Measurements from ENCODE around the gene RHOC. TPM values are rescaled to one million over a fixed set of nuclear protein-coding genes. Genes with fewer than 3 reads are reported as not detected.

RHOC gene
- total RNA-seq, 4 donors from 2014 or later = 138 to 185 (median 153) TPM

- Histone ChIP-seq H3K4me3 (no peak overlapping the region), H3K9me3 (no peaks in the 10 kb centered on the region), H3K27ac (no peak overlapping the region), H3K4me1 (peaks cover 30% of the 10 kb centered on the region), H3K36me3 (peaks cover 64% of the 10 kb centered on the region), H3K27me3 (no peaks in the 10 kb centered on the region)
- no peak for TF ChIP-seq POLR2AphosphoS5 (IDR thresholded peaks at IDR 0.05)
- TF ChIP-seq, protein P1, sequence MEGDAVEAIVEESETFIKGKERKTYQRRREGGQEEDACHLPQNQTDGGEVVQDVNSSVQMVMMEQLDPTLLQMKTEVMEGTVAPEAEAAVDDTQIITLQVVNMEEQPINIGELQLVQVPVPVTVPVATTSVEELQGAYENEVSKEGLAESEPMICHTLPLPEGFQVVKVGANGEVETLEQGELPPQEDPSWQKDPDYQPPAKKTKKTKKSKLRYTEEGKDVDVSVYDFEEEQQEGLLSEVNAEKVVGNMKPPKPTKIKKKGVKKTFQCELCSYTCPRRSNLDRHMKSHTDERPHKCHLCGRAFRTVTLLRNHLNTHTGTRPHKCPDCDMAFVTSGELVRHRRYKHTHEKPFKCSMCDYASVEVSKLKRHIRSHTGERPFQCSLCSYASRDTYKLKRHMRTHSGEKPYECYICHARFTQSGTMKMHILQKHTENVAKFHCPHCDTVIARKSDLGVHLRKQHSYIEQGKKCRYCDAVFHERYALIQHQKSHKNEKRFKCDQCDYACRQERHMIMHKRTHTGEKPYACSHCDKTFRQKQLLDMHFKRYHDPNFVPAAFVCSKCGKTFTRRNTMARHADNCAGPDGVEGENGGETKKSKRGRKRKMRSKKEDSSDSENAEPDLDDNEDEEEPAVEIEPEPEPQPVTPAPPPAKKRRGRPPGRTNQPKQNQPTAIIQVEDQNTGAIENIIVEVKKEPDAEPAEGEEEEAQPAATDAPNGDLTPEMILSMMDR (IDR thresholded peaks at IDR 0.05) = no peak
- TF ChIP-seq POLR2A (IDR thresholded peaks at IDR 0.05) = no peak
- no peak for TF ChIP-seq EP300 (IDR thresholded peaks at IDR 0.05)
- DNase-seq (ENCODE audit: low spot score in 2 of 2) = no peak
- WGBS = 95% methylated on average over 8 of the region's 11 CpGs
These were observed 17.1 kb downstream of the RHOC start for GRCh38 chr1:112689842-112690237.

- H3K36me3 ChIP-seq = peaks cover 59% of the 10 kb centered on the region
- 97% methylated on average over 8 of the region's 9 CpGs for WGBS
- H3K4me3 ChIP-seq = no peak overlapping the region
- no peak for DNase-seq (ENCODE audit: low spot score in 2 of 2)
- no peak overlapping the region for H3K27ac ChIP-seq
- TF ChIP-seq POLR2A (IDR thresholded peaks at IDR 0.05) = no peak
- TF ChIP-seq EP300 (IDR thresholded peaks at IDR 0.05) = no peak
- TF ChIP-seq, protein P1 (IDR thresholded peaks at IDR 0.05) = no peak
- no peak for TF ChIP-seq POLR2AphosphoS5 (IDR thresholded peaks at IDR 0.05)
- peaks cover 30% of the 10 kb centered on the region for H3K4me1 ChIP-seq
- no peaks in the 10 kb centered on the region for H3K9me3 ChIP-seq
- H3K27me3 ChIP-seq = no peaks in the 10 kb centered on the region
These were observed 17.6 kb downstream of the RHOC start for GRCh38 chr1:112689196-112689841.

DNA sequence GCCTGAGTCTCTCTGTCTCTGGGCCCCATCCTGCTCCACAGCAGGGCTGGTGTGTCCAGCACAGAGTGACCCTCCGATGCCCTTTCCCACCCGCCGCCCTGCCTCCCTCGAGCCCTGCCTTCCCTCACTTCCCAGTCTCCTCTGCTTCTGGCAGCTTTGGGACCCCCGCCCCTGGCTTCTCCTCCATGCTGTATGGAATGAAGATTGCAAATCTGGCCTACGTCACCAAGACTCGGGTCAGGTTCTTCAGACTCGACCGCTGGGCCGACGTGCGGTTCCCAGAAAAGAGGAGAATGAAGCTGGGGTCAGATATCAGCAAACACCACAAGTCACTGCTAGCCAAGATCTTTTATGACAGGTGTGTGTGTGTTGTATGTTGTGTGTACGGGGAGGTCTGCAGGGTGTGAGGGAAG lies 18.1 kb downstream of the RHOC start:
- 84% methylated on average over 13 of the region's 13 CpGs for WGBS
- Histone ChIP-seq H3K4me3 (no peak overlapping the region), H3K9me3 (no peaks in the 10 kb centered on the region), H3K27ac (no peak overlapping the region), H3K4me1 (peaks cover 30% of the 10 kb centered on the region), H3K36me3 (peaks cover 53% of the 10 kb centered on the region), H3K27me3 (no peaks in the 10 kb centered on the region)
- DNase-seq (ENCODE audit: low spot score in 2 of 2) = no peak
- TF ChIP-seq EP300 (IDR thresholded peaks at IDR 0.05) (no peak), POLR2AphosphoS5 (IDR thresholded peaks at IDR 0.05) (no peak), POLR2A (IDR thresholded peaks at IDR 0.05) (no peak)
- TF ChIP-seq, protein P1 (IDR thresholded peaks at IDR 0.05) = no peak

GRCh38 chr1:112687785-112688496 lies 19.0 kb downstream of the RHOC start:
- DNase-seq (ENCODE audit: low spot score in 2 of 2) = no peak
- H3K4me3 ChIP-seq = no peak overlapping the region
- no peaks in the 10 kb centered on the region for H3K9me3 ChIP-seq
- WGBS = 80% methylated on average over 9 of the region's 13 CpGs
- H3K36me3 ChIP-seq = peaks cover 46% of the 10 kb centered on the region
- peak overlapping the region; percentile 71 for H3K27ac ChIP-seq
- TF ChIP-seq EP300 (IDR thresholded peaks at IDR 0.05) = no peak
- no peak for TF ChIP-seq POLR2AphosphoS5 (IDR thresholded peaks at IDR 0.05)
- TF ChIP-seq POLR2A (IDR thresholded peaks at IDR 0.05) = no peak
- TF ChIP-seq, protein P1 (IDR thresholded peaks at IDR 0.05) = no peak
- peaks cover 30% of the 10 kb centered on the region for H3K4me1 ChIP-seq
- H3K27me3 ChIP-seq = no peaks in the 10 kb centered on the region

GRCh38 chr1:112687361-112687760 lies 19.6 kb downstream of the RHOC start:
- H3K27ac ChIP-seq = peak overlapping the region; percentile 71
- H3K4me1 ChIP-seq = peaks cover 30% of the 10 kb centered on the region
- H3K36me3 ChIP-seq = peaks cover 40% of the 10 kb centered on the region
- no peaks in the 10 kb centered on the region for H3K9me3 ChIP-seq
- TF ChIP-seq EP300 (IDR thresholded peaks at IDR 0.05) (no peak), POLR2AphosphoS5 (IDR thresholded peaks at IDR 0.05) (peak in 2 of 3 donors; percentile 38 to 66)
- TF ChIP-seq, protein P1 (IDR thresholded peaks at IDR 0.05) = no peak
- DNase-seq (ENCODE audit: low spot score in 2 of 2) = no peak
- WGBS = 63% methylated on average over 4 of the region's 4 CpGs
- H3K27me3 ChIP-seq = no peaks in the 10 kb centered on the region
- no peak overlapping the region for H3K4me3 ChIP-seq
